ENCODE measurements around the gene IRGC. TPM values are rescaled to one million over a fixed set of nuclear protein-coding genes. Genes with fewer than 3 reads are reported as not detected.

The IRGC gene
- total RNA-seq, 5 donors from 2014 or later (not counting 1 experiment from before 2014, with no cell fraction given) = not detected

DNA sequence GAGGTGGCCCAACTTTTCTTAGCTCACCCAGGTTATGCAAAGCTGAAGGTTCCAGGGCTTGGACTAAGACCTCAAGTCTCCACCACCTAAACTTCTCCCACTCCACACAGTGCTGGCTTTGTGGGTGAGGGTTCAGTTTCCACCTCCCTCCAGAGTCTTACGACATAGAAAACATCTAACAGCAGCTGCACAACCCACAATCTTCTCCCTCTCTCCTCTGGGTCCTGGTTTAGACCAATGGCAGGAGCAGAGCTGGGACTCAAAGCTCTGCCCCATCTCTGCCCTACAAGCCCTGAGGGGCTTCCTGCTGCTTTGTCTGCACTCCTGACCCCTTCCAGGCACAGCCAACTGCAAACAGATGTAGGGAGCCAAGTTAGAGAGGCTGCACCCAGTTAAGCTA is 16.0 kb downstream of the IRGC start:
- no peaks in the 10 kb centered on the region for H3K9me3 ChIP-seq
- no peaks in the 10 kb centered on the region for H3K4me1 ChIP-seq (ENCODE audit: control insufficient read depth in 1 of 2, extremely low read depth in 1 of 2, insufficient read depth in 2 of 2, low read length in 2 of 2)
- Mint-ChIP-seq H3K27me3 (no peaks in the 10 kb centered on the region), H3K4me1 (no peaks in the 10 kb centered on the region), H3K27ac (no peak overlapping the region), H3K9me3 (no peaks in the 10 kb centered on the region), H3K36me3 (peaks cover 57% of the 10 kb centered on the region), H3K4me3 (no peak overlapping the region)
- CTCF ChIA-PET = no interaction called here
- peaks cover 24 to 72% of the 10 kb centered on the region in 2 donors for H3K36me3 ChIP-seq (ENCODE audit: control insufficient read depth in 2 of 2, extremely low read depth in 1 of 2, insufficient read depth in 1 of 2, low read length in 1 of 2)
- no peaks in the 10 kb centered on the region for H3K27me3 ChIP-seq (replicated peaks in 1 of 2; ENCODE audit: control insufficient read depth in 2 of 2, extremely low read depth in 1 of 2, insufficient read depth in 2 of 2, low read length in 1 of 2)
- POLR2A ChIA-PET = interaction anchor here in 1 of 2 donors (0.5 kb wide), 1 partner anchor 10 kb away, joined by 3 read pairs; no protein-coding TSS in a partner anchor
- no peak for ATAC-seq (replicated peaks in 1 of 4)
- WGBS (ENCODE audit: insufficient coverage) = no CpG with 5 or more reads among the region's 1 CpG
- H3K4me3 ChIP-seq (ENCODE audit: control insufficient read depth in 1 of 2, extremely low read depth in 1 of 2, low read length in 1 of 2) = no peak overlapping the region
- H3K27ac ChIP-seq (ENCODE audit: low read length) = no peak overlapping the region
- DNase-seq = no peak

DNA sequence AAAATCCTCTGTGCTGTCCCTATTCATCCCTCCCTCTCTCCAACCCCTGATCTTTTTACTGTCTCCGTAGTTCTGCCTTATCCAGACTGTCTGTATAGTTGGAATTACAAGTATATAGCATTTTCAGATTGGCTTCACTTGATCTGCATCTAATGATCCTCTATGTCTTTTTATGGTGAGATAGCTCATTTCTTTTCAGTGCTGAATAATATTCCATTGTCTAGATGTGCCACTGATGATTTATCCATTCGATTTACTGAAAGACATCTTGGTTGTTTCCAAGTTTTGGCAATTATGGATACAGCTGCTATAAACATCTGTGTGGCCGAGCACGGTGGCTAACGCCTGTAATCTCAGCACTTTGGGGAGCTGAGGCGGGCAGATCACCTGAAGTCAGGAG is 19.1 kb downstream of the IRGC start:
- Histone ChIP-seq H3K4me3 (ENCODE audit: control insufficient read depth in 1 of 2, extremely low read depth in 1 of 2, low read length in 1 of 2) (no peak overlapping the region), H3K4me1 (ENCODE audit: control insufficient read depth in 1 of 2, extremely low read depth in 1 of 2, insufficient read depth in 2 of 2, low read length in 2 of 2) (peaks cover 0 to 16% of the 10 kb centered on the region in 2 experiments), H3K36me3 (ENCODE audit: control insufficient read depth in 2 of 2, extremely low read depth in 1 of 2, insufficient read depth in 1 of 2, low read length in 1 of 2) (peaks cover 30 to 89% of the 10 kb centered on the region in 2 donors), H3K9me3 (no peaks in the 10 kb centered on the region), H3K27ac (ENCODE audit: low read length) (no peak overlapping the region), H3K27me3 (replicated peaks in 1 of 2; ENCODE audit: control insufficient read depth in 2 of 2, extremely low read depth in 1 of 2, insufficient read depth in 2 of 2, low read length in 1 of 2) (no peaks in the 10 kb centered on the region)
- Mint-ChIP-seq H3K4me1 (peaks cover 0 to 11% (median 0%) of the 10 kb centered on the region in 3 donors), H3K4me3 (no peak overlapping the region), H3K27ac (no peak overlapping the region), H3K27me3 (no peaks in the 10 kb centered on the region), H3K36me3 (peaks cover 62% of the 10 kb centered on the region), H3K9me3 (no peaks in the 10 kb centered on the region)
- DNase-seq = no peak
- POLR2A ChIA-PET = no interaction called here
- no peak for ATAC-seq (replicated peaks in 1 of 4)
- CTCF ChIA-PET = no interaction called here
- WGBS (ENCODE audit: insufficient coverage) = 100% methylated on average over 4 of the region's 6 CpGs

DNA sequence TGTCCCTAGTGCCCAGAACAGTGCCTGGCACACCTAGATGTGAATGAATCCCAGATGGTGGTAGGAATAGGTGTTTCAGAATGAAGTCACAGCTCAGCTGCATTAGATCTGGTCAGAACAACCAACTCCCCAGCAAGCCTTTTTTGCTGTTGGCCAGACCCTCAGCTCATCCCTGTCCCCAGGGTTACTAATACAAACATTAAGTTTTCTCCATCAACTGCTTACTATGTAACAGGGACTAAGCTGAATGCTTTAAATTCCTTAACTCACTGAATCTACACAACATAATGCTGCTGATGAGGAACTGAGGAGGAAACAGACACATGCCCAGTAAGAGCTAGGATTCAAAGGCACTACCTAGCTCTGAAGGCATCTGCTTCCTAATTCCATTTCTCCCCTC is 20.1 kb downstream of the IRGC start:
- peaks cover 68% of the 10 kb centered on the region for H3K36me3 Mint-ChIP-seq
- no peak overlapping the region for H3K27ac ChIP-seq (ENCODE audit: low read length)
- H3K27ac Mint-ChIP-seq = peak overlapping the region in 1 of 2 donors; percentile 22

DNA sequence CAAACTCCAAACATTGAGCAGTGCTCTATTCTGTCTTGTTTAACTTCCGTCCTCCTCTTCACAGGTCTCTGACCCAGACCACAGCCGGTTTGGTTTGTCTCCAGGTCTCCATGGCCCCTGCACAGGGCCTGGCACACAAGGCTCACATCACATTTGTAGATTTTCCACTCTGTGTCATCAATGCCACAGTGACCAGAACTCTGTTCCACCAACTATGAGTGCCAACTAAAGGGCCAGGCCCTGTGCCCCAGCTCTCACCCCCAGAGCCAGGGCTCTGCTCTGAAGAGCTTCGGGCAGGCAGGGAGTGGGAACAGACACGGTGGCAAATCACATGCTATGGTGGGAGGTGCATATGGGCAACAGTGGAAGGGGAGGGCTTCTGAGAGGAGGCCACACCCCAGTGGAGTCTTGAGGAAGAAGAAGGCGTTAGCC is 22.9 kb downstream of the IRGC start:
- WGBS (ENCODE audit: insufficient coverage) = 74% methylated on average over 4 of the region's 5 CpGs
- Mint-ChIP-seq H3K36me3 (peaks cover 66% of the 10 kb centered on the region), H3K27ac (peak overlapping the region in 1 of 2 donors; percentile 21), H3K4me3 (no peak overlapping the region), H3K27me3 (no peaks in the 10 kb centered on the region), H3K4me1 (peaks cover 0 to 19% (median 9%) of the 10 kb centered on the region in 3 donors), H3K9me3 (no peaks in the 10 kb centered on the region)
- peak in 1 of 35 experiments; percentile 21 for DNase-seq
- no peak for ATAC-seq (replicated peaks in 1 of 4)
- CTCF ChIA-PET = interaction anchor here in 1 of 2 donors (0.6 kb wide), 1 partner anchor 123 kb away, joined by 7 read pairs; no protein-coding TSS in a partner anchor
- Histone ChIP-seq H3K27ac (ENCODE audit: low read length) (no peak overlapping the region), H3K9me3 (no peaks in the 10 kb centered on the region), H3K27me3 (replicated peaks in 1 of 2; ENCODE audit: control insufficient read depth in 2 of 2, extremely low read depth in 1 of 2, insufficient read depth in 2 of 2, low read length in 1 of 2) (no peaks in the 10 kb centered on the region), H3K36me3 (ENCODE audit: control insufficient read depth in 2 of 2, extremely low read depth in 1 of 2, insufficient read depth in 1 of 2, low read length in 1 of 2) (peaks cover 29 to 94% of the 10 kb centered on the region in 2 donors), H3K4me3 (ENCODE audit: control insufficient read depth in 1 of 2, extremely low read depth in 1 of 2, low read length in 1 of 2) (no peak overlapping the region), H3K4me1 (ENCODE audit: control insufficient read depth in 1 of 2, extremely low read depth in 1 of 2, insufficient read depth in 2 of 2, low read length in 2 of 2) (peaks cover 0 to 16% of the 10 kb centered on the region in 2 experiments)
- POLR2A ChIA-PET = no interaction called here

More for the DNA sequence above, 20.1 kb downstream of the IRGC start:
- H3K4me3 ChIP-seq (ENCODE audit: control insufficient read depth in 1 of 2, extremely low read depth in 1 of 2, low read length in 1 of 2) = no peak overlapping the region
- H3K27me3 ChIP-seq (replicated peaks in 1 of 2; ENCODE audit: control insufficient read depth in 2 of 2, extremely low read depth in 1 of 2, insufficient read depth in 2 of 2, low read length in 1 of 2) = no peaks in the 10 kb centered on the region
- no peak for ATAC-seq (replicated peaks in 1 of 4)
- H3K4me1 ChIP-seq (ENCODE audit: control insufficient read depth in 1 of 2, extremely low read depth in 1 of 2, insufficient read depth in 2 of 2, low read length in 2 of 2) = peaks cover 0 to 16% of the 10 kb centered on the region in 2 experiments
- H3K36me3 ChIP-seq (ENCODE audit: control insufficient read depth in 2 of 2, extremely low read depth in 1 of 2, insufficient read depth in 1 of 2, low read length in 1 of 2) = peaks cover 34 to 95% of the 10 kb centered on the region in 2 donors
- H3K4me3 Mint-ChIP-seq = no peak overlapping the region
- no peaks in the 10 kb centered on the region for H3K9me3 ChIP-seq
- DNase-seq = no peak
- H3K4me1 Mint-ChIP-seq = peaks cover 0 to 16% (median 6%) of the 10 kb centered on the region in 3 donors
- POLR2A ChIA-PET = no interaction called here
- CTCF ChIA-PET = interaction anchor here in 1 of 2 donors (0.6 to 1.6 kb wide), 2 partner anchors 10 to 48 kb away, joined by 3 to 6 read pairs; no protein-coding TSS in a partner anchor
- no peaks in the 10 kb centered on the region for H3K9me3 Mint-ChIP-seq
- H3K27me3 Mint-ChIP-seq = no peaks in the 10 kb centered on the region

DNA sequence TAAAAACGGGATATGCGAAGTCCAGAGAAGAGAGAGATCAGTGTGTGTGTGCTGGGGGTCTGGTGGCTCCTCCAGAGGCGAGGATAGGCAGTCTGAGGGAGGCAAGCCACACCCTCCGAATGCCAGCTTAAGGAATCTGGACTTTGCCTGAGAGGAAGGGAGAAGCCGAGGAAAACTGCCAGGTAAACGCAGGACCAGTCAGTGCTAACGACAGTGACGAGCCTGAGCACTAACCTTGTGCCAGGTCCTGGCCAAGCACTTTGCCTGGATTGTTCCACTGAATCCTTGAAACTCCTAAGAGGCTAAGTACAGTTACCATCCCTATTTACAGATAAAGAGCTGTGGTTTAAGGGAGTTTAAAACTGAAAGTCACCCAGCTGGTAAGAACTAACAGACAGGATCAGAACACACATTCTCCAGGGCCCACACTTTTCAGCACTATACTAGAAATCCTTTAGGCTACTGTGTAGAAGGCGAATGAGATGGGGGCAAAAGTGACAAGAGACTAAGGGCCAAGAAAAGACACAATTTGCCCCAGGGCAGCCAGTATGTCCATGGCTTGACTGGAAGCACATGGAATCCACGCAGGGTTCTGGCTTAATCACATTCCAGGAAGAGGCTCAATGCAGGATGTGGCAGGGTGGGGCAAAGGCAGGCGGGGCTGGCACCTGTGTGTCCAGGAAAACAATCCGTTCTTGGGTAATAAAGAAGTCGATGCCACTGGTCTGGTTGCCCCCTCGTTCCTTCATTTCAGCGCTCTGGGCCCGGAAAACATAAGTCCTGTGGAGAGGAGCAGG is 23.8 kb downstream of the IRGC start:
- Mint-ChIP-seq H3K4me3 (no peak overlapping the region), H3K27me3 (no peaks in the 10 kb centered on the region), H3K36me3 (peaks cover 70% of the 10 kb centered on the region), H3K4me1 (peaks cover 1 to 19% (median 9%) of the 10 kb centered on the region in 3 donors), H3K9me3 (no peaks in the 10 kb centered on the region), H3K27ac (peak overlapping the region in 1 of 2 donors; percentile 21)
- no peak for ATAC-seq (replicated peaks in 1 of 4)
- CTCF ChIA-PET = interaction anchor here (0.5 to 0.9 kb wide), 2 partner anchors 71 to 1986 kb away, joined by 3 read pairs; no protein-coding TSS in a partner anchor
- Histone ChIP-seq H3K27ac (ENCODE audit: low read length) (no peak overlapping the region), H3K27me3 (replicated peaks in 1 of 2; ENCODE audit: control insufficient read depth in 2 of 2, extremely low read depth in 1 of 2, insufficient read depth in 2 of 2, low read length in 1 of 2) (no peaks in the 10 kb centered on the region), H3K4me3 (ENCODE audit: control insufficient read depth in 1 of 2, extremely low read depth in 1 of 2, low read length in 1 of 2) (no peak overlapping the region), H3K9me3 (no peaks in the 10 kb centered on the region), H3K36me3 (ENCODE audit: control insufficient read depth in 2 of 2, extremely low read depth in 1 of 2, insufficient read depth in 1 of 2, low read length in 1 of 2) (peaks cover 29 to 94% of the 10 kb centered on the region in 2 donors), H3K4me1 (ENCODE audit: control insufficient read depth in 1 of 2, extremely low read depth in 1 of 2, insufficient read depth in 2 of 2, low read length in 2 of 2) (peaks cover 0 to 16% of the 10 kb centered on the region in 2 experiments)
- 91% methylated on average over 10 of the region's 16 CpGs for WGBS (ENCODE audit: insufficient coverage)
- no peak for DNase-seq
- POLR2A ChIA-PET = no interaction called here

DNA sequence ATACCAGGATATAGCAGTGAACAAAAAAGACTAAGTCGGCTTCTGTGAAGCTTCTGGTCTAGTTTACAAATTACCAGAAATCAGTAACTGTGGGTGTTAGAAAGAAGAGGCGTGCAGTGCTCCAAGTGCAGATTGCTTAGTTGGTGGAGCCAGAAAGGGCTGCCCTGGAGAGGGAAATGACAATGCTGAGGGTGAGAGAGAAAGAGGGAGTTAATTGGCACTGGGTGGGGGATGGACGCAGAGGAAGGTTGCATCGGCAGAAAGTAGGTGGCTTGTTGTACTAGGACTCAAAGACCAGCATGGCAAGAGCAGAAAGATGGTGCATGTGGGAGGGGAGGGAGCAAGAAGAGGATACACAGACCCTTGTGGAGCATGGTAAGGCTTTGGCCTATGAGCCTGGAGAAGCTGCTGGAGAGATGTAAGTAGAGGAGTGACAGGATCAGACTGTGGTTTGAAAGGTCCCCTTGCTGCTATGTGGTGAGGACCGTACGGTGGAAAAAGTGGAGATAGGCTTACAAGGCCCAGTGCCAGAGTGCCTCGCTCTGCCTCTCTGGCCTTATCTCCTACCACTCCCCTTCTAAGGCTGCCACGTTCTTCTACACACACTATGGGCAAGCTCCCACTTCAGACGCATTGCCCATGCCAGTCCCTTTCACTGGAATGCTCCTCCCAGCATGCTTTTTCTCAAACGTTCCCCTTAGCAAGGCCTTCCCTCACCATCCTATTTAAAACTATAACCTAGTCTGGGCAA is 25.4 kb downstream of the IRGC start:
- peaks cover 72% of the 10 kb centered on the region for H3K36me3 Mint-ChIP-seq
- H3K9me3 Mint-ChIP-seq = no peaks in the 10 kb centered on the region
- H3K27me3 Mint-ChIP-seq = no peaks in the 10 kb centered on the region
- ChIA-PET CTCF (no interaction called here), POLR2A (no interaction called here)
- H3K9me3 ChIP-seq = no peaks in the 10 kb centered on the region
- 91% methylated on average over 9 of the region's 10 CpGs for WGBS (ENCODE audit: insufficient coverage)
- DNase-seq (no peak), ATAC-seq (replicated peaks in 1 of 4) (no peak)
- no peak overlapping the region for H3K27ac ChIP-seq (ENCODE audit: low read length)
- H3K4me1 ChIP-seq (ENCODE audit: control insufficient read depth in 1 of 2, extremely low read depth in 1 of 2, insufficient read depth in 2 of 2, low read length in 2 of 2) = peaks cover 0 to 16% of the 10 kb centered on the region in 2 experiments
- H3K36me3 ChIP-seq (ENCODE audit: control insufficient read depth in 2 of 2, extremely low read depth in 1 of 2, insufficient read depth in 1 of 2, low read length in 1 of 2) = peaks cover 35 to 97% of the 10 kb centered on the region in 2 donors
- no peak overlapping the region for H3K4me3 Mint-ChIP-seq
- H3K4me3 ChIP-seq (ENCODE audit: control insufficient read depth in 1 of 2, extremely low read depth in 1 of 2, low read length in 1 of 2) = no peak overlapping the region
- peaks cover 8 to 24% (median 19%) of the 10 kb centered on the region in 3 donors for H3K4me1 Mint-ChIP-seq
- no peaks in the 10 kb centered on the region for H3K27me3 ChIP-seq (replicated peaks in 1 of 2; ENCODE audit: control insufficient read depth in 2 of 2, extremely low read depth in 1 of 2, insufficient read depth in 2 of 2, low read length in 1 of 2)
- H3K27ac Mint-ChIP-seq = no peak overlapping the region
